ENCODE results near the gene CYB5A.

Gene CYB5A

GRCh38 chr18:74314759-74315463, 23.1 kb upstream of the CYB5A start:
- Histone ChIP-seq H3K4me1 (ENCODE audit: control insufficient read depth, insufficient read depth, low read length) (no peaks in the 10 kb centered on the region), H3K27ac (ENCODE audit: extremely low read depth, low read depth, low read length) (no peak overlapping the region), H3K4me3 (ENCODE audit: low read depth, low read length) (no peak overlapping the region), H3K36me3 (ENCODE audit: control insufficient read depth in 2 of 2, insufficient read depth in 1 of 2, low read length in 2 of 2) (no peaks in the 10 kb centered on the region), H3K9me3 (ENCODE audit: control insufficient read depth, insufficient read depth, low read depth, low read length) (no peaks in the 10 kb centered on the region)
- ChIA-PET POLR2A (no interaction called here), CTCF (interaction anchor here (0.6 to 0.7 kb wide), 2 partner anchors 17 to 22 kb away, joined by 4 read pairs; no protein-coding TSS in a partner anchor)
- TF ChIP-seq OVOL3 (tag by site-specific recombination; IDR thresholded peaks at IDR 0.05): no peak
- TF ChIP-seq ZNF629 (tag by site-specific recombination; IDR thresholded peaks at IDR 0.05): no peak

GRCh38 chr18:74311000-74311399, 19.2 kb upstream of the CYB5A start:
- ChIA-PET CTCF (interaction anchor here (0.7 to 2.7 kb wide), 5 partner anchors 11 to 123 kb away, joined by 3 to 19 read pairs (median 3); no protein-coding TSS in a partner anchor), POLR2A (no interaction called here)
- no peak for TF ChIP-seq ZNF629 (tag by site-specific recombination; IDR thresholded peaks at IDR 0.05)
- no peak for TF ChIP-seq ZNF169 (tag by site-specific recombination; IDR thresholded peaks at IDR 0.05)
- no peak for TF ChIP-seq MEIS1 (CRISPR knock-in tag; IDR thresholded peaks at IDR 0.05; ENCODE audit: borderline replicate concordance)
- TF ChIP-seq ZNF791 (tag by site-specific recombination; IDR thresholded peaks at IDR 0.05): no peak
- TF ChIP-seq SP3 (tag by site-specific recombination; IDR thresholded peaks at IDR 0.05): no peak
- TF ChIP-seq ZNF18 (tag by site-specific recombination; IDR thresholded peaks at IDR 0.05): no peak
- TF ChIP-seq, protein P1, sequence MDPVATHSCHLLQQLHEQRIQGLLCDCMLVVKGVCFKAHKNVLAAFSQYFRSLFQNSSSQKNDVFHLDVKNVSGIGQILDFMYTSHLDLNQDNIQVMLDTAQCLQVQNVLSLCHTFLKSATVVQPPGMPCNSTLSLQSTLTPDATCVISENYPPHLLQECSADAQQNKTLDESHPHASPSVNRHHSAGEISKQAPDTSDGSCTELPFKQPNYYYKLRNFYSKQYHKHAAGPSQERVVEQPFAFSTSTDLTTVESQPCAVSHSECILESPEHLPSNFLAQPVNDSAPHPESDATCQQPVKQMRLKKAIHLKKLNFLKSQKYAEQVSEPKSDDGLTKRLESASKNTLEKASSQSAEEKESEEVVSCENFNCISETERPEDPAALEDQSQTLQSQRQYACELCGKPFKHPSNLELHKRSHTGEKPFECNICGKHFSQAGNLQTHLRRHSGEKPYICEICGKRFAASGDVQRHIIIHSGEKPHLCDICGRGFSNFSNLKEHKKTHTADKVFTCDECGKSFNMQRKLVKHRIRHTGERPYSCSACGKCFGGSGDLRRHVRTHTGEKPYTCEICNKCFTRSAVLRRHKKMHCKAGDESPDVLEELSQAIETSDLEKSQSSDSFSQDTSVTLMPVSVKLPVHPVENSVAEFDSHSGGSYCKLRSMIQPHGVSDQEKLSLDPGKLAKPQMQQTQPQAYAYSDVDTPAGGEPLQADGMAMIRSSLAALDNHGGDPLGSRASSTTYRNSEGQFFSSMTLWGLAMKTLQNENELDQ (tag by site-specific recombination; IDR thresholded peaks at IDR 0.05; ENCODE audit: low read depth): no peak
- TF ChIP-seq GLIS2 (tag by site-specific recombination; IDR thresholded peaks at IDR 0.05): no peak
- TF ChIP-seq ZBTB6 (tag by site-specific recombination; IDR thresholded peaks at IDR 0.05): no peak
- Histone ChIP-seq H3K4me3 (ENCODE audit: low read depth, low read length) (no peak overlapping the region), H3K36me3 (ENCODE audit: control insufficient read depth in 2 of 2, insufficient read depth in 1 of 2, low read length in 2 of 2) (no peaks in the 10 kb centered on the region), H3K9me3 (ENCODE audit: control insufficient read depth, insufficient read depth, low read depth, low read length) (no peaks in the 10 kb centered on the region), H3K4me1 (ENCODE audit: control insufficient read depth, insufficient read depth, low read length) (no peaks in the 10 kb centered on the region), H3K27ac (ENCODE audit: extremely low read depth, low read depth, low read length) (no peak overlapping the region)

DNA sequence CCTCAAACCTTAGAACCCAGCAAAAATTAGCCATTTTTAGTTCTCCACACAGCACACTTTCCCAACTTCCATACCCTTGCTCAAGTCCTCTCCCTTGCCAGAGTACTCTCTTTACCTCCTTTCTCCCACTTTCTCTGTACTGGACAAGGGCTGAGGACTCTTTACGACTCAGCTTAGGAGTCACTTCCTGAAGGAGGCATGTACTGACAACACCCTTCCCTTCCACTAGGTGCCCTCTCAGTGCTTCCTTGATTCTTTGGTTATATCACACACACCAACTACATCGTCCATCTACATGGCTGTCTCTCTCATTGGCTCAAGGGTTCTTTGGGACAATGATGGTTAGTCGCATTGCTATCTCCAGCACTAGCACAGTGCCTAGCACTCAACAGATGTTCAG, 18.6 kb upstream of the CYB5A start:
- TF ChIP-seq ZNF639 (tag by site-specific recombination; IDR thresholded peaks at IDR 0.05) (no peak), PRDM1 (tag by site-specific recombination; IDR thresholded peaks at IDR 0.05) (peak; percentile 91)
- Histone ChIP-seq H3K4me3 (ENCODE audit: low read depth, low read length) (no peak overlapping the region), H3K4me1 (ENCODE audit: control insufficient read depth, insufficient read depth, low read length) (no peaks in the 10 kb centered on the region), H3K36me3 (ENCODE audit: control insufficient read depth in 2 of 2, insufficient read depth in 1 of 2, low read length in 2 of 2) (no peaks in the 10 kb centered on the region), H3K27ac (ENCODE audit: extremely low read depth, low read depth, low read length) (no peak overlapping the region), H3K9me3 (ENCODE audit: control insufficient read depth, insufficient read depth, low read depth, low read length) (no peaks in the 10 kb centered on the region)
- ChIA-PET POLR2A (no interaction called here), CTCF (interaction anchor here (0.6 to 2.7 kb wide), 10 partner anchors 10 to 241 kb away, joined by 3 to 19 read pairs (median 3); no protein-coding TSS in a partner anchor)

Data from HEK293 (cell line).